ENCODE measurements around the gene PRKCB. TPM values are rescaled to one million over a fixed set of nuclear protein-coding genes. Genes with fewer than 3 reads are reported as not detected.

Gene PRKCB
- total RNA-seq, 3 donors from 2014 or later = 41.4 to 66.8 (median 63.3) TPM

GRCh38 chr16:24166661-24167528 is 331.1 kb downstream of the PRKCB start:
- DNase-seq = no peak
- Mint-ChIP-seq H3K9me3 (no peaks in the 10 kb centered on the region), H3K36me3 (ENCODE audit: insufficient read depth) (peaks cover 27% of the 10 kb centered on the region), H3K4me3 (no peak overlapping the region), H3K4me1 (ENCODE audit: low read depth) (peaks cover 8% of the 10 kb centered on the region), H3K27me3 (ENCODE audit: low read depth) (no peaks in the 10 kb centered on the region)
- ATAC-seq = no peak

DNA sequence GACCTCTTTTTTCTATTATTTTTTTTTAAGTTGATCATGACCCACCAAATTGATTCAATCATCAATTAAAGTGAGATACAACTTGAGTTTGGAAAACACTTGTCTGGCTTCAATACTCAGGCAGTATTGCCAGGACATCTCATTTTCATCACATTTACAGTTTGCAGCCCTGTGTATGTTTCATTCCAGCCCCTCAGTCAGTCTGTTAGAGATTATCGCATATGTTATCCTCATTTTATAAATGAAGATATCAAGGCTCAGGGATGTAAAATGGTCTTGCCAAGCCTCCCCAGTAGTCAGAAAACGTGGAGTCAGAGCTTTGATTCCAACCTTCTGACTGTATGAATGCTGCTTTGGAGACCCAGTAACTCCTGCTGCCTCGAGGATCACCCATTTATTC is 333.1 kb downstream of the PRKCB start:
- ATAC-seq = no peak
- Mint-ChIP-seq H3K36me3 (ENCODE audit: insufficient read depth) (peaks cover 32% of the 10 kb centered on the region), H3K27me3 (ENCODE audit: low read depth) (no peaks in the 10 kb centered on the region), H3K4me3 (no peak overlapping the region), H3K9me3 (no peaks in the 10 kb centered on the region), H3K4me1 (ENCODE audit: low read depth) (peaks cover 8% of the 10 kb centered on the region)
- no peak for DNase-seq

- Mint-ChIP-seq H3K36me3 (ENCODE audit: insufficient read depth) (peaks cover 35% of the 10 kb centered on the region), H3K9me3 (no peaks in the 10 kb centered on the region), H3K4me1 (ENCODE audit: low read depth) (peaks cover 8% of the 10 kb centered on the region), H3K4me3 (no peak overlapping the region), H3K27me3 (ENCODE audit: low read depth) (no peaks in the 10 kb centered on the region)
- ATAC-seq (no peak), DNase-seq (no peak)
Observed at GRCh38 chr16:24170407-24170806, 334.6 kb downstream of the PRKCB start.

DNA sequence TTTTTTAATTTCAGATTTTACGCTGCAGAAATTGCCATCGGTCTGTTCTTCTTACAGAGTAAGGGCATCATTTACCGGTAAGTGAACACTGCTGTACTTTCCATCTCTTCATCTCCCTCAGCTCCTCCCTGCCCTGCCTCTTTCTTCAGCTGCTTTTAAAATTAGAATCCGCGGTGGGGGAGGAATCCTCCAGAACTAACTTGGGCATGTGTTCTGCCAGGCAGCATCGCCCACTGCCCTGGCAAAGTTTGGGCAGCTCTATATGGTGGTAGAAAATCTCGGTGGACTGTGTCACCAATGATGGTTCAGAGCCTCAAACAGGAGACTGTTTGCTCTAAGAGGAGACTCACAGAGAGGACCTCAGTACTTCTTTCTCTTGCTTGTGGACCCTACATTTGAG is 338.7 kb downstream of the PRKCB start:
- Mint-ChIP-seq H3K4me3 (no peak overlapping the region), H3K36me3 (ENCODE audit: insufficient read depth) (peaks cover 49% of the 10 kb centered on the region), H3K27me3 (ENCODE audit: low read depth) (no peaks in the 10 kb centered on the region), H3K4me1 (ENCODE audit: low read depth) (peaks cover under 1% of the 10 kb centered on the region), H3K9me3 (no peaks in the 10 kb centered on the region)
- DNase-seq (no peak), ATAC-seq (no peak)

DNA sequence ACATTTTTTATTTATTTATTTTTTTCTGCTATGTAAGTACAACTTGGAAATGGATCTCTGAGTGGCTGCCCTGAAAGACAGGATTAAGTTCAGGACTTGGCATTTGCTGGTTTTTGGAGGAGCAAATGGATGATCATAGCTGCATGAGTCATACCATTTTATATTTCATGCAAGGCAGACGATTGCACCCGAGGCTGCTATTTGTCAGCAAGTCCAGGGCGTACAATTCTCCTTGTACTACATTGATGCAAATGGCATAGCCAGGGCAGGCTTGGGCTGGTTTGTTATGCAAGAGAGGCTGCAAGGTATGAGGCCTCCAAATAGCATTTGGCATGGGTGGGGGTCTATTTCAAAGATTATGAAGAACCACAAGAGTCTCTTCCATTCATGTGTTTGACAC is 339.2 kb downstream of the PRKCB start:
- peaks cover 49% of the 10 kb centered on the region for H3K36me3 Mint-ChIP-seq (ENCODE audit: insufficient read depth)
- DNase-seq (no peak), ATAC-seq (no peak)
- no peak overlapping the region for H3K4me3 Mint-ChIP-seq
- no peaks in the 10 kb centered on the region for H3K4me1 Mint-ChIP-seq (ENCODE audit: low read depth)
- H3K27me3 Mint-ChIP-seq (ENCODE audit: low read depth) = no peaks in the 10 kb centered on the region
- H3K9me3 Mint-ChIP-seq = no peaks in the 10 kb centered on the region

GRCh38 chr16:24178496-24178895 is 342.7 kb downstream of the PRKCB start:
- DNase-seq = no peak
- ATAC-seq = no peak
- H3K36me3 Mint-ChIP-seq (ENCODE audit: insufficient read depth) = peaks cover 46% of the 10 kb centered on the region
- no peaks in the 10 kb centered on the region for H3K9me3 Mint-ChIP-seq
- no peak overlapping the region for H3K4me3 Mint-ChIP-seq
- no peaks in the 10 kb centered on the region for H3K4me1 Mint-ChIP-seq (ENCODE audit: low read depth)
- no peaks in the 10 kb centered on the region for H3K27me3 Mint-ChIP-seq (ENCODE audit: low read depth)

GRCh38 chr16:24180451-24180850 is 344.7 kb downstream of the PRKCB start:
- H3K4me3 Mint-ChIP-seq = no peak overlapping the region
- DNase-seq = no peak
- no peak for ATAC-seq
- no peaks in the 10 kb centered on the region for H3K9me3 Mint-ChIP-seq
- no peaks in the 10 kb centered on the region for H3K27me3 Mint-ChIP-seq (ENCODE audit: low read depth)
- H3K36me3 Mint-ChIP-seq (ENCODE audit: insufficient read depth) = peaks cover 44% of the 10 kb centered on the region
- H3K4me1 Mint-ChIP-seq (ENCODE audit: low read depth) = no peaks in the 10 kb centered on the region

GRCh38 chr16:24188021-24188542 is 352.3 kb downstream of the PRKCB start:
- peaks cover 35% of the 10 kb centered on the region for H3K4me1 Mint-ChIP-seq (ENCODE audit: low read depth)
- H3K4me3 Mint-ChIP-seq = no peak overlapping the region
- H3K9me3 Mint-ChIP-seq = no peaks in the 10 kb centered on the region
- ATAC-seq = no peak
- DNase-seq = no peak
- H3K27me3 Mint-ChIP-seq (ENCODE audit: low read depth) = no peaks in the 10 kb centered on the region
- H3K36me3 Mint-ChIP-seq (ENCODE audit: insufficient read depth) = peaks cover 54% of the 10 kb centered on the region

DNA sequence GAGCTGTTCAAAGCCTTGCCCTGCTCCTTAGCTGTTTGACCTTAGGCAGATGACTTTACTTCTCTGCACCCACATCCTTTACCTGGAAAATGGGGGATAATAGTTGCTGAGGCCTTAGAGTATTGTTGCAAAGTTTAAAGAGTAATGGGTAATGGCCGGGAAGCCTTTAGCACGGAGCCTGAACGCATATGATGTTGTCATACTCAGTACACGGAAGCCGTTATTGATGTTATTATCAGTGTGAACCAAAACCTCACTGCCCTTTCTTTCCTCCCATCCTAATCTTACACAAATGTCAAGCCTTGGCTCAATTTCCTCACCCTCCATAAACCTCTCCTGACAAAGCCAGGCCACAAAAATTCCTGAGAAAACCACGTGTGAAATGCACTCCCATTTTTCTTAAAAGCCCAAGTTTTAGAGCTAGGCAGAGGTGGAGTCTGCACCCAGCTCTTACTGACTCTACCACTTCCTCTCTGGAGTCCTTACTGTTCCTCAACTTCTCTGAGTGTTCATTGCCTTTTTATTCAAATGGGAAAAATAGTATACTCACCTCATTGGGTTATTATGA is 353.1 kb downstream of the PRKCB start:
- peaks cover 56% of the 10 kb centered on the region for H3K36me3 Mint-ChIP-seq (ENCODE audit: insufficient read depth)
- H3K9me3 Mint-ChIP-seq = no peaks in the 10 kb centered on the region
- DNase-seq (no peak), ATAC-seq (no peak)
- no peaks in the 10 kb centered on the region for H3K27me3 Mint-ChIP-seq (ENCODE audit: low read depth)
- peaks cover 35% of the 10 kb centered on the region for H3K4me1 Mint-ChIP-seq (ENCODE audit: low read depth)
- no peak overlapping the region for H3K4me3 Mint-ChIP-seq

- ATAC-seq (peak; percentile 82 to 84), DNase-seq (no peak)
- Mint-ChIP-seq H3K36me3 (ENCODE audit: insufficient read depth) (peaks cover 55% of the 10 kb centered on the region), H3K4me3 (peak overlapping the region; percentile 48), H3K4me1 (ENCODE audit: low read depth) (peaks cover 35% of the 10 kb centered on the region), H3K27me3 (ENCODE audit: low read depth) (no peaks in the 10 kb centered on the region), H3K9me3 (no peaks in the 10 kb centered on the region)
Observed at GRCh38 chr16:24189941-24190340, 354.2 kb downstream of the PRKCB start.

GRCh38 chr16:24191876-24192402 is 356.2 kb downstream of the PRKCB start:
- H3K4me1 Mint-ChIP-seq (ENCODE audit: low read depth) = peaks cover 35% of the 10 kb centered on the region
- ATAC-seq (peak; percentile 41 to 45), DNase-seq (no peak)
- H3K4me3 Mint-ChIP-seq = no peak overlapping the region
- H3K27me3 Mint-ChIP-seq (ENCODE audit: low read depth) = no peaks in the 10 kb centered on the region
- H3K36me3 Mint-ChIP-seq (ENCODE audit: insufficient read depth) = peaks cover 53% of the 10 kb centered on the region
- H3K9me3 Mint-ChIP-seq = no peaks in the 10 kb centered on the region

DNA sequence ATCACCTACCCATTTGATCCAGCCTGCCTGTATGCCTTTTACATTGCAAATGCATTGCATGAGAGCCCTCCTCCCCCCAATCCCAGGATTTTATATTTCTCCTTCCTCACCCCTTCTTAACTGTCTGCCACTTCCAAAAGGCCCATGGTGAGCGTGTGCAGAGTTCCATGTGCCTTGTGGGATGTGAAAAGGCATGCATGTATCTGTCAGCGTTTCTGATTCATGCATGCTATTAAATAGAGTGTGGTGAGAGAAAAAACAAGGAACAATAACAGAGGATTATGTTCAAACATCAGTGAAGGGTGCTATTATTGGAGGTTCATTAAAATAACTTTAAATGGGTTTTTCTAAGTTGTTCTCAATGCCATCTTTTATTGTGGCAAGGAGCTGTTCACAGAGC is 359.4 kb downstream of the PRKCB start:
- no peak overlapping the region for H3K4me3 Mint-ChIP-seq
- ATAC-seq (no peak), DNase-seq (no peak)
- H3K27me3 Mint-ChIP-seq (ENCODE audit: low read depth) = no peaks in the 10 kb centered on the region
- no peaks in the 10 kb centered on the region for H3K9me3 Mint-ChIP-seq
- peaks cover 19% of the 10 kb centered on the region for H3K4me1 Mint-ChIP-seq (ENCODE audit: low read depth)
- peaks cover 60% of the 10 kb centered on the region for H3K36me3 Mint-ChIP-seq (ENCODE audit: insufficient read depth)

GRCh38 chr16:24198807-24199533 is 363.2 kb downstream of the PRKCB start:
- no peak for ATAC-seq
- DNase-seq = no peak

GRCh38 chr16:24203675-24204074 is 367.9 kb downstream of the PRKCB start:
- Mint-ChIP-seq H3K4me1 (ENCODE audit: low read depth) (no peaks in the 10 kb centered on the region), H3K9me3 (no peaks in the 10 kb centered on the region), H3K36me3 (ENCODE audit: insufficient read depth) (peaks cover 49% of the 10 kb centered on the region), H3K27me3 (ENCODE audit: low read depth) (no peaks in the 10 kb centered on the region), H3K4me3 (no peak overlapping the region)
- no peak for DNase-seq
- no peak for ATAC-seq

More at GRCh38 chr16:24198807-24199533, 363.2 kb downstream of the PRKCB start:
- Mint-ChIP-seq H3K9me3 (no peaks in the 10 kb centered on the region), H3K4me3 (no peak overlapping the region), H3K36me3 (ENCODE audit: insufficient read depth) (peaks cover 55% of the 10 kb centered on the region), H3K27me3 (ENCODE audit: low read depth) (no peaks in the 10 kb centered on the region), H3K4me1 (ENCODE audit: low read depth) (peaks cover 2% of the 10 kb centered on the region)

Measured in activated T-cell treated with anti-CD3 and anti-CD28 coated beads, Interleukin-2, amount 50 U/mL, for 4 hours (primary cell).